HepG2 (cell line): ENCODE measurements around the gene MARCO.

Source experiments
- MAZ ChIP-seq, 2 experiments: sonication (generic) in 1 of 2; formaldehyde crosslinking in 1 of 2; IDR thresholded peaks; 2 replicates each; pipeline versions ENCODE4 v1.5.0 to v1.6.1; 2012 to 2020; ENCODE audit warnings: low read depth in 2 of 2, mild to moderate bottlenecking in 2 of 2, borderline replicate concordance in 1 of 2, improper control_type of control experiment in 1 of 2, low read length in 1 of 2, missing genetic modification reagents in 1 of 2, moderate library complexity in 1 of 2
- ZNF230 ChIP-seq: sonication (generic); formaldehyde crosslinking; IDR thresholded peaks from 2 replicates; pipeline ENCODE4 v1.4.0; 2020; ENCODE audit warnings: mild to moderate bottlenecking, missing genetic modification reagents

DNA sequence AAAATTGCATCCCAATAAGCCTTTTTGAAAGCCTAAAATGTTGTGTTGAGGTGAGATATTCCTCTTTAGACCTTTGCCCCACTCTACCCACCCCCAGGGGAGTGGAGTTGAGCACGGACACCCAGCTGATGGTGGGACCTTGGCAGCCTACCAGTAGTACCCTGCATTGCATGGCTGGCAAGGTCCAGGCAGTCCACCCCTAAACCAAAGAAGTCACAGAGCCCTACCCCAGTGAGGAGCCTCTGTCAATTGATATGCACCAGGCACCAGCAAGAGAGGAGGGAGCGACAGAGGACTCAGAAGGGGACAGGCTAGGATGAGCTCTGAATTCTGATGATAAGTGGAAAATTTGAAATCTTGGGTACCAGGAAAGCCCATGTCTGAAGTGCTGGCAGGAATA, 38.6 kb downstream of the MARCO start:
- TF ChIP-seq MAZ (IDR thresholded peaks at IDR 0.05; ENCODE audit: borderline replicate concordance, low read depth, low read length) (no peak), MAZ (CRISPR knock-in tag; IDR thresholded peaks at IDR 0.05; ENCODE audit: low read depth) (no peak), ZNF230 (CRISPR knock-in tag) (no peak)
